H9 (cell line): ENCODE measurements around the gene SAFB. TPM values are rescaled to one million over a fixed set of nuclear protein-coding genes. Genes with fewer than 3 reads are reported as not detected.

Experiments
- DNase-seq: peaks from one replicate; pipeline ENCODE4 v3.0.0-alpha.2; 2017
- H2AFZ ChIP-seq: one replicate; pipeline ENCODE4 v1.6.1; 2013; ENCODE audit warnings: mild to moderate bottlenecking, low read length, control low read depth, moderate library complexity
- H2AK5ac ChIP-seq: 2 replicates; pipeline ENCODE4 v1.6.1; 2013; ENCODE audit warnings: low read length, control low read depth, mixed read lengths; ENCODE audit not compliant: insufficient read length
- H2BK120ac ChIP-seq: one replicate; pipeline ENCODE4 v1.6.1; 2013; ENCODE audit warnings: low read depth, mild to moderate bottlenecking, low read length, control low read depth, inconsistent platforms; ENCODE audit not compliant: poor library complexity, severe bottlenecking
- H2BK12ac ChIP-seq: 2 replicates; pipeline ENCODE4 v1.6.1; 2013; ENCODE audit warnings: low read length, control low read depth, mixed read lengths, low read depth; ENCODE audit not compliant: insufficient read length
- H2BK15ac ChIP-seq: 2 replicates; pipeline ENCODE4 v1.6.1; 2013; ENCODE audit warnings: low read depth, low read length, control low read depth
- H2BK20ac ChIP-seq: one replicate; pipeline ENCODE4 v1.6.1; 2013; ENCODE audit warnings: low read depth, mild to moderate bottlenecking, low read length, control low read depth, inconsistent platforms; ENCODE audit not compliant: poor library complexity, severe bottlenecking
- H2BK5ac ChIP-seq: 2 replicates; pipeline ENCODE4 v1.6.1; 2013; ENCODE audit warnings: low read length, control low read depth, mixed read lengths; ENCODE audit not compliant: insufficient read length
- H3K14ac ChIP-seq: 2 replicates; pipeline ENCODE4 v1.6.1; 2013; ENCODE audit warnings: low read length, control low read depth; ENCODE audit not compliant: insufficient read depth
- H3K18ac ChIP-seq: 2 replicates; pipeline ENCODE4 v1.6.1; 2013; ENCODE audit warnings: low read depth, mild to moderate bottlenecking, mixed read lengths, low read length, control low read depth; ENCODE audit not compliant: insufficient read length
- H3K23ac ChIP-seq: 2 replicates; pipeline ENCODE4 v1.6.1; 2013; ENCODE audit warnings: low read length, control low read depth, mixed read lengths, low read depth; ENCODE audit not compliant: insufficient read length
- H3K23me2 ChIP-seq: 2 replicates; pipeline ENCODE4 v1.6.1; 2013; ENCODE audit warnings: low read depth, mild to moderate bottlenecking, mixed read lengths, low read length, control low read depth; ENCODE audit not compliant: insufficient read length, poor library complexity, severe bottlenecking
- H3K27ac ChIP-seq: 2 replicates; pipeline ENCODE4 v1.5.1; 2013; ENCODE audit warnings: low read length, control low read depth, mixed read lengths, low read depth; ENCODE audit not compliant: insufficient read length
- H3K27me3 ChIP-seq: 2 replicates; pipeline ENCODE4 v1.6.1; 2013; ENCODE audit warnings: low read length, control low read depth, inconsistent platforms; ENCODE audit not compliant: insufficient read depth
- H3K4ac ChIP-seq: 2 replicates; pipeline ENCODE4 v1.6.1; 2013; ENCODE audit warnings: low read depth, mild to moderate bottlenecking, control low read depth, inconsistent platforms, low read length, moderate library complexity
- H3K4me1 ChIP-seq: 2 replicates; pipeline ENCODE4 v1.6.1; 2013; ENCODE audit warnings: low read length, control low read depth, inconsistent platforms; ENCODE audit not compliant: insufficient read depth
- H3K4me2 ChIP-seq: 2 replicates; pipeline ENCODE4 v1.6.1; 2013; ENCODE audit warnings: low read length, control low read depth, mixed read lengths; ENCODE audit not compliant: insufficient read length, insufficient read depth
- H3K56ac ChIP-seq: 2 replicates; pipeline ENCODE4 v1.6.1; 2013; ENCODE audit warnings: low read depth, mild to moderate bottlenecking, mixed read lengths, low read length, control low read depth; ENCODE audit not compliant: insufficient read length
- H3K79me1 ChIP-seq: 2 replicates; pipeline ENCODE4 v1.6.1; 2013; ENCODE audit warnings: low read depth, mild to moderate bottlenecking, moderate library complexity, low read length, control low read depth, inconsistent platforms; ENCODE audit not compliant: insufficient read depth, poor library complexity, severe bottlenecking
- H3K79me2 ChIP-seq: 2 replicates; pipeline ENCODE4 v1.6.1; 2013; ENCODE audit warnings: low read length, control low read depth, inconsistent platforms; ENCODE audit not compliant: insufficient read depth
- H3K9ac ChIP-seq: 2 replicates; pipeline ENCODE4 v1.6.1; 2013; ENCODE audit warnings: low read length, control low read depth, mixed read lengths; ENCODE audit not compliant: insufficient read length; ENCODE audit errors: extremely low read depth
- H3K9me3 ChIP-seq: one replicate; pipeline ENCODE4 v1.6.1; 2013; ENCODE audit warnings: low read depth, low read length, inconsistent platforms; ENCODE audit not compliant: control insufficient read depth
- H3T11ph ChIP-seq: one replicate; pipeline ENCODE4 v1.6.1; 2013; ENCODE audit warnings: mild to moderate bottlenecking, low read length, control low read depth, inconsistent platforms
- H4K20me1 ChIP-seq: one replicate; pipeline ENCODE4 v1.6.1; 2013; ENCODE audit not compliant: control insufficient read depth, insufficient read length, insufficient read depth
- H4K5ac ChIP-seq: 2 replicates; pipeline ENCODE4 v1.6.1; 2013; ENCODE audit warnings: low read depth, mild to moderate bottlenecking, mixed read lengths, low read length, control low read depth; ENCODE audit not compliant: insufficient read length
- H4K8ac ChIP-seq: replicated peaks from 2 replicates; pipeline ENCODE4 v1.6.1; 2013; ENCODE audit warnings: low read length, control low read depth, mixed read lengths, low read depth; ENCODE audit not compliant: insufficient read length
- H4K91ac ChIP-seq: 2 replicates; pipeline ENCODE4 v1.6.1; 2013; ENCODE audit warnings: low read depth, mild to moderate bottlenecking, moderate library complexity, mixed read lengths, low read length, control low read depth; ENCODE audit not compliant: insufficient read length
- H3K27ac Mint-ChIP-seq, 3 experiments: 2 replicates in 2 of 3; 3 replicates in 1 of 3; pipeline ENCODE4 v1.8.0; 2020 to 2021; ENCODE audit warnings: mixed read lengths in 3 of 3, mild to moderate bottlenecking in 1 of 3, moderate library complexity in 1 of 3
- H3K27me3 Mint-ChIP-seq: 2 replicates; pipeline ENCODE4 v1.8.0; 2021; ENCODE audit warnings: low read depth, mild to moderate bottlenecking, moderate library complexity, mixed read lengths
- H3K36me3 Mint-ChIP-seq, 3 experiments: 2 replicates in 2 of 3; 3 replicates in 1 of 3; pipeline ENCODE4 v1.8.0; 2020 to 2021; ENCODE audit warnings: low read depth in 3 of 3, mixed read lengths in 3 of 3; ENCODE audit not compliant: insufficient read depth in 1 of 3
- H3K4me1 Mint-ChIP-seq, 2 experiments: 2 replicates each; pipeline ENCODE4 v1.8.0; 2020; ENCODE audit warnings: mixed read lengths in 2 of 2
- H3K4me3 Mint-ChIP-seq, 2 experiments: 2 replicates in 1 of 2; 3 replicates in 1 of 2; pipeline ENCODE4 v1.8.0; 2020 to 2021; ENCODE audit warnings: mild to moderate bottlenecking in 2 of 2, mixed read lengths in 2 of 2, moderate library complexity in 1 of 2
- H3K9me3 Mint-ChIP-seq, 2 experiments: 2 replicates in 1 of 2; 3 replicates in 1 of 2; pipeline ENCODE4 v1.8.0; 2020; ENCODE audit warnings: mild to moderate bottlenecking in 2 of 2, mixed read lengths in 2 of 2, moderate library complexity in 1 of 2
- WGBS: extraction: QIAGEN DNeasy Blood & Tissue Kit; methylation state at CpG from one replicate; pipeline ENCODE4 v1.1.7; 2013; ENCODE audit warnings: missing lambda C conversion rate, low lambda C conversion rate, mixed read lengths; ENCODE audit not compliant: insufficient read length; ENCODE audit errors: extremely low coverage; 5-methylcytosine and 5-hydroxymethylcytosine counted together
- total RNA-seq: library from RNA; stranded (reverse); gene quantifications from 2 replicates; pipeline ENCODE4 v1.2.1, GENCODE V29; 2021
- TF ChIP-seq, protein P1 (sequence below): fragments of 200-600 bp; sonication (generic); conservative IDR thresholded peaks from 3 replicates; pipeline ENCODE4 v1.8.0; 2021; ENCODE audit warnings: antibody characterized with exemption, mild to moderate bottlenecking

SAFB gene
- total RNA-seq, 1 experiment from 2014 or later = 110 TPM

DNA sequence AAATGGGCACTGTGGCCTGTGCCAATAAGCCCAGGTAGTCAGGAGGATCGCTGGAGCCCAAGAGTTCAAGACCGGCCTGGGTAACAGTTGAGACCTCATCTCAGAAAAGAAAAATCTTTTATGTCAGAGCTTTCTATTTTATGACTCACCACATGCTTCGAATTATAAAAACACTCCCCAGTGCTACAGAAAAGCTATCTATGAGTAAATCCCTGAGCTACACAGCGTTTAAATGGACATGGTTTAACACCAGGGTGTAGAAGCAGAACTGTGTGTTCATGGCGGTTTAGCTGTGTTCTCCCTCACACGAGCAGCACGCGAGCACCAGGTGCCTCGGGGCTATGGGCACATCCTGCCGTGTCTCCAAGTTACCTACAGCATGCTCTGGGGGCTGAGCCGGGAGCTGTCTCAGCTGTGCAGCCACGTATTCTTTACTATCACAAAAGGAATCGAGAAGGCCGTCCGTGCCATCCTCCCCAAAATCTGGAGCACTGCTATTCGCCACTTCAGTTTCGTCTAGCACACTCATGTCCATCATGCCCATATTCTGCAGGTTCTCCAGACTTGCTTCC is 7.0 kb upstream of the SAFB start:
- H2BK12ac ChIP-seq = no peak overlapping the region
- no peak overlapping the region for H2BK120ac ChIP-seq
- no peak overlapping the region for H2BK15ac ChIP-seq
- TF ChIP-seq, protein P1, sequence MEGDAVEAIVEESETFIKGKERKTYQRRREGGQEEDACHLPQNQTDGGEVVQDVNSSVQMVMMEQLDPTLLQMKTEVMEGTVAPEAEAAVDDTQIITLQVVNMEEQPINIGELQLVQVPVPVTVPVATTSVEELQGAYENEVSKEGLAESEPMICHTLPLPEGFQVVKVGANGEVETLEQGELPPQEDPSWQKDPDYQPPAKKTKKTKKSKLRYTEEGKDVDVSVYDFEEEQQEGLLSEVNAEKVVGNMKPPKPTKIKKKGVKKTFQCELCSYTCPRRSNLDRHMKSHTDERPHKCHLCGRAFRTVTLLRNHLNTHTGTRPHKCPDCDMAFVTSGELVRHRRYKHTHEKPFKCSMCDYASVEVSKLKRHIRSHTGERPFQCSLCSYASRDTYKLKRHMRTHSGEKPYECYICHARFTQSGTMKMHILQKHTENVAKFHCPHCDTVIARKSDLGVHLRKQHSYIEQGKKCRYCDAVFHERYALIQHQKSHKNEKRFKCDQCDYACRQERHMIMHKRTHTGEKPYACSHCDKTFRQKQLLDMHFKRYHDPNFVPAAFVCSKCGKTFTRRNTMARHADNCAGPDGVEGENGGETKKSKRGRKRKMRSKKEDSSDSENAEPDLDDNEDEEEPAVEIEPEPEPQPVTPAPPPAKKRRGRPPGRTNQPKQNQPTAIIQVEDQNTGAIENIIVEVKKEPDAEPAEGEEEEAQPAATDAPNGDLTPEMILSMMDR = no peak
- no peak overlapping the region for H4K91ac ChIP-seq
- H3K56ac ChIP-seq = no peak overlapping the region
- H3K23me2 ChIP-seq = no peaks in the 10 kb centered on the region
- no peak overlapping the region for H3K4ac ChIP-seq
- H3T11ph ChIP-seq = no peak overlapping the region
- H2AFZ ChIP-seq = no peak overlapping the region
- H3K14ac ChIP-seq = no peak overlapping the region
- no peak overlapping the region for H3K27ac ChIP-seq
- no peaks in the 10 kb centered on the region for H3K9me3 Mint-ChIP-seq
- H3K4me1 Mint-ChIP-seq = peaks cover 0 to under 1% of the 10 kb centered on the region in 2 experiments; a peak in 2 of 4 replicates
- H4K5ac ChIP-seq = no peak overlapping the region
- no peak overlapping the region for H3K9ac ChIP-seq
- H3K27me3 Mint-ChIP-seq = no peaks in the 10 kb centered on the region
- no peaks in the 10 kb centered on the region for H3K4me1 ChIP-seq
- H4K20me1 ChIP-seq = no peaks in the 10 kb centered on the region
- H3K27ac Mint-ChIP-seq = 0 out of 7 replicates have a peak overlapping the region, but pooled peaks of 2 of the 3 experiments have one; percentile 23 to 34
- WGBS = no CpG with 5 or more reads among the region's 17 CpGs
- no peak overlapping the region for H3K4me3 Mint-ChIP-seq
- no peak overlapping the region for H2BK20ac ChIP-seq
- no peak overlapping the region for H3K23ac ChIP-seq
- H3K79me2 ChIP-seq = peaks cover 11% of the 10 kb centered on the region; the same call in 1 of the 2 replicates
- H3K9me3 ChIP-seq = no peaks in the 10 kb centered on the region
- no peak overlapping the region for H2AK5ac ChIP-seq
- H3K4me2 ChIP-seq = no peak overlapping the region
- no peaks in the 10 kb centered on the region for H3K27me3 ChIP-seq
- no peak overlapping the region for H4K8ac ChIP-seq
- no peak overlapping the region for H3K18ac ChIP-seq
- no peak for DNase-seq
- peaks cover 7% of the 10 kb centered on the region for H3K79me1 ChIP-seq
- H3K36me3 Mint-ChIP-seq = peaks cover 56 to 90% (median 81%) of the 10 kb centered on the region in 3 experiments; a peak in 6 of 7 replicates
- no peak overlapping the region for H2BK5ac ChIP-seq
